Ectodermal cell (in vitro differentiated cells): Measurements from ENCODE around the gene TOX2.

Experiments used
- H3K27ac ChIP-seq: 2 replicates; pipeline ENCODE4 v1.7.0; 2013; ENCODE audit warnings: mild to moderate bottlenecking, low read depth, low read length; ENCODE audit not compliant: insufficient read depth, poor library complexity, severe bottlenecking
- H3K27me3 ChIP-seq: 2 replicates; pipeline ENCODE4 v1.7.0; 2013; ENCODE audit warnings: mild to moderate bottlenecking, low read length; ENCODE audit not compliant: insufficient read depth, control insufficient read depth, poor library complexity, severe bottlenecking
- H3K36me3 ChIP-seq: one replicate; pipeline ENCODE4 v1.7.0; 2013; ENCODE audit warnings: low read length; ENCODE audit not compliant: control insufficient read depth, insufficient read depth
- H3K4me1 ChIP-seq: one replicate; pipeline ENCODE4 v1.7.0; 2013; ENCODE audit warnings: low read length; ENCODE audit not compliant: control insufficient read depth, insufficient read depth
- H3K4me3 ChIP-seq: 2 replicates; pipeline ENCODE4 v1.7.0; 2013; ENCODE audit warnings: low read depth, low read length, control low read depth; ENCODE audit not compliant: insufficient read depth
- H3K9me3 ChIP-seq: 2 replicates; pipeline ENCODE4 v1.7.0; 2013; ENCODE audit warnings: mild to moderate bottlenecking, low read length, moderate library complexity; ENCODE audit not compliant: control insufficient read depth
- WGBS, 2 experiments: methylation state at CpG; one replicate each; pipeline ENCODE4 v1.1.7; 2013; ENCODE audit warnings: missing lambda C conversion rate in 2 of 2; 5-methylcytosine and 5-hydroxymethylcytosine counted together

TOX2 gene

GRCh38 chr20:44030394-44030793 is 115.7 kb downstream of the TOX2 start:
- H3K4me3 ChIP-seq = no peak overlapping the region
- H3K4me1 ChIP-seq = peaks cover 10% of the 10 kb centered on the region
- 92 to 100% methylated on average over 2 of the region's 2 CpGs for whole genome bisulfite sequencing, 2 experiments
- no peak overlapping the region for H3K27ac ChIP-seq
- no peaks in the 10 kb centered on the region for H3K9me3 ChIP-seq
- H3K36me3 ChIP-seq = no peaks in the 10 kb centered on the region
- H3K27me3 ChIP-seq = no peaks in the 10 kb centered on the region

- Histone ChIP-seq H3K9me3 (no peaks in the 10 kb centered on the region), H3K27ac (no peak overlapping the region), H3K4me1 (peaks cover 10% of the 10 kb centered on the region), H3K27me3 (no peaks in the 10 kb centered on the region), H3K4me3 (no peak overlapping the region), H3K36me3 (no peaks in the 10 kb centered on the region)
- 94% methylated on average over 14 of the region's 14 CpGs for WGBS, 2 experiments
Observed at GRCh38 chr20:44031001-44031574, 116.4 kb downstream of the TOX2 start.

- no peaks in the 10 kb centered on the region for H3K36me3 ChIP-seq
- no peaks in the 10 kb centered on the region for H3K9me3 ChIP-seq
- WGBS, 2 experiments = 86 to 87% methylated on average over 11 to 12 of the region's 12 CpGs
- H3K27ac ChIP-seq = no peak overlapping the region
- no peak overlapping the region for H3K4me3 ChIP-seq
- no peaks in the 10 kb centered on the region for H3K27me3 ChIP-seq
- peaks cover 10% of the 10 kb centered on the region for H3K4me1 ChIP-seq
Observed at GRCh38 chr20:44031781-44032582, 117.3 kb downstream of the TOX2 start.

- 84 to 87% methylated on average over 12 of the region's 12 CpGs for WGBS, 2 experiments
Observed at GRCh38 chr20:44032583-44033331, 118.1 kb downstream of the TOX2 start.

GRCh38 chr20:44033344-44033743 is 118.7 kb downstream of the TOX2 start:
- Histone ChIP-seq H3K9me3 (no peaks in the 10 kb centered on the region), H3K4me1 (peaks cover 10% of the 10 kb centered on the region), H3K27ac (no peak overlapping the region), H3K36me3 (no peaks in the 10 kb centered on the region), H3K4me3 (no peak overlapping the region), H3K27me3 (no peaks in the 10 kb centered on the region)
- WGBS, 2 experiments = 63 to 74% methylated on average over 2 of the region's 2 CpGs

More at GRCh38 chr20:44032583-44033331, 118.1 kb downstream of the TOX2 start:
- Histone ChIP-seq H3K4me3 (no peak overlapping the region), H3K27me3 (no peaks in the 10 kb centered on the region), H3K36me3 (no peaks in the 10 kb centered on the region), H3K27ac (no peak overlapping the region), H3K4me1 (peaks cover 10% of the 10 kb centered on the region), H3K9me3 (no peaks in the 10 kb centered on the region)

- H3K4me1 ChIP-seq = peaks cover 10% of the 10 kb centered on the region
- H3K27ac ChIP-seq = no peak overlapping the region
- 87 to 96% methylated on average over 4 of the region's 4 CpGs for WGBS, 2 experiments
- H3K9me3 ChIP-seq = no peaks in the 10 kb centered on the region
- H3K4me3 ChIP-seq = no peak overlapping the region
- no peaks in the 10 kb centered on the region for H3K36me3 ChIP-seq
- no peaks in the 10 kb centered on the region for H3K27me3 ChIP-seq
Observed at GRCh38 chr20:44033873-44034272, 119.2 kb downstream of the TOX2 start.

GRCh38 chr20:44034451-44034850 is 119.8 kb downstream of the TOX2 start:
- Histone ChIP-seq H3K4me1 (peaks cover 10% of the 10 kb centered on the region), H3K36me3 (no peaks in the 10 kb centered on the region), H3K27ac (no peak overlapping the region), H3K4me3 (no peak overlapping the region), H3K9me3 (no peaks in the 10 kb centered on the region), H3K27me3 (no peaks in the 10 kb centered on the region)
- WGBS, 2 experiments = 86 to 93% methylated on average over 1 of the region's 1 CpG

- no peak overlapping the region for H3K4me3 ChIP-seq
- no peaks in the 10 kb centered on the region for H3K9me3 ChIP-seq
- no peaks in the 10 kb centered on the region for H3K36me3 ChIP-seq
- peaks cover 10% of the 10 kb centered on the region for H3K4me1 ChIP-seq
- WGBS, 2 experiments = 85 to 87% methylated on average over 12 of the region's 12 CpGs
- no peak overlapping the region for H3K27ac ChIP-seq
- H3K27me3 ChIP-seq = no peaks in the 10 kb centered on the region
Observed at GRCh38 chr20:44034965-44035635, 120.4 kb downstream of the TOX2 start.

- peaks cover 10% of the 10 kb centered on the region for H3K4me1 ChIP-seq
- H3K36me3 ChIP-seq = no peaks in the 10 kb centered on the region
- 91 to 94% methylated on average over 8 of the region's 8 CpGs for WGBS, 2 experiments
- no peaks in the 10 kb centered on the region for H3K27me3 ChIP-seq
- no peaks in the 10 kb centered on the region for H3K9me3 ChIP-seq
- no peak overlapping the region for H3K27ac ChIP-seq
- H3K4me3 ChIP-seq = no peak overlapping the region
Observed at GRCh38 chr20:44035924-44036323, 121.3 kb downstream of the TOX2 start.

- Histone ChIP-seq H3K4me1 (peaks cover 10% of the 10 kb centered on the region), H3K9me3 (no peaks in the 10 kb centered on the region), H3K27ac (no peak overlapping the region), H3K36me3 (no peaks in the 10 kb centered on the region), H3K27me3 (no peaks in the 10 kb centered on the region), H3K4me3 (no peak overlapping the region)
- 93 to 97% methylated on average over 4 of the region's 4 CpGs for WGBS, 2 experiments
Observed at GRCh38 chr20:44036441-44036840, 121.8 kb downstream of the TOX2 start.
